Measurements from ENCODE around the gene SARDH. TPM values are rescaled to one million over a fixed set of nuclear protein-coding genes. Genes with fewer than 3 reads are reported as not detected.

SARDH gene
- total and polyA plus RNA-seq, 10 donors, result 1.0 to 4.5 (median 2.3) TPM

GRCh38 chr9:133735931-133736330, 2.2 kb downstream of the SARDH start:
- TF ChIP-seq POLR2AphosphoS5 (IDR thresholded peaks at IDR 0.05) (no peak), POLR2A (IDR thresholded peaks at IDR 0.05) (no peak), CTCF (IDR thresholded peaks at IDR 0.05 in 8 of 11, conservative IDR thresholded peaks at IDR 0.05 in 3 of 11) (no peak)
- WGBS, 5 donors, result 77 to 92% (median 81%) methylated on average over 8 of the region's 8 CpGs

GRCh38 chr9:133735415-133735775, 2.8 kb downstream of the SARDH start:
- Histone ChIP-seq H3K27ac (no peak overlapping the region), H3K36me3 (no peaks in the 10 kb centered on the region), H3K9me3 (no peaks in the 10 kb centered on the region), H3K4me3 (no peak overlapping the region), H3K4me1 (peaks cover 0 to 39% (median 25%) of the 10 kb centered on the region in 6 donors), H3K27me3 (replicated peaks in 1 of 7) (peaks cover 0 to 38% (median 0%) of the 10 kb centered on the region in 7 donors)
- intact Hi-C loops (cut with DNase I; ENCODE audit: low total_unique reads), result no loop called here
- no peak for TF ChIP-seq POLR2A (IDR thresholded peaks at IDR 0.05)
- no peak for TF ChIP-seq CTCF (IDR thresholded peaks at IDR 0.05 in 8 of 11, conservative IDR thresholded peaks at IDR 0.05 in 3 of 11)
- TF ChIP-seq POLR2AphosphoS5 (IDR thresholded peaks at IDR 0.05), result no peak
- DNase-seq, result no peak
- WGBS, 5 donors, result 65 to 73% (median 71%) methylated on average over 10 of the region's 10 CpGs

More at GRCh38 chr9:133735931-133736330, 2.2 kb downstream of the SARDH start:
- H3K27me3 ChIP-seq (replicated peaks in 1 of 7), result peaks cover 0 to 40% (median 0%) of the 10 kb centered on the region in 7 donors
- H3K4me1 ChIP-seq, result peaks cover 0 to 39% (median 25%) of the 10 kb centered on the region in 6 donors
- no peak overlapping the region for H3K27ac ChIP-seq
- H3K36me3 ChIP-seq, result no peaks in the 10 kb centered on the region
- H3K9me3 ChIP-seq, result no peaks in the 10 kb centered on the region
- no peak overlapping the region for H3K4me3 ChIP-seq
- intact Hi-C loops (cut with DNase I; ENCODE audit: low total_unique reads), result no loop called here
- no peak for DNase-seq

- 68 to 77% (median 72%) methylated on average over 16 to 23 of the region's 23 CpGs for WGBS, 5 donors
- TF ChIP-seq POLR2AphosphoS5 (IDR thresholded peaks at IDR 0.05) (peak in 1 of 3 donors; percentile 8), CTCF (IDR thresholded peaks at IDR 0.05 in 8 of 11, conservative IDR thresholded peaks at IDR 0.05 in 3 of 11) (no peak)
- H3K27ac ChIP-seq, result no peak overlapping the region
- H3K36me3 ChIP-seq, result no peaks in the 10 kb centered on the region
- intact Hi-C loops (cut with DNase I; ENCODE audit: low total_unique reads), result no loop called here
- H3K27me3 ChIP-seq (replicated peaks in 1 of 7), result peaks cover 0 to 42% (median 0%) of the 10 kb centered on the region in 7 donors
- DNase-seq, result peak; percentile 78
- H3K4me3 ChIP-seq, result no peak overlapping the region
- H3K9me3 ChIP-seq, result no peaks in the 10 kb centered on the region
- peaks cover 0 to 39% (median 25%) of the 10 kb centered on the region in 6 donors for H3K4me1 ChIP-seq
Observed at GRCh38 chr9:133734590-133735414, 3.4 kb downstream of the SARDH start.

- intact Hi-C loops (cut with DNase I; ENCODE audit: low total_unique reads), result no loop called here
- no peak overlapping the region for H3K27ac ChIP-seq
- 84 to 91% (median 87%) methylated on average over 17 to 21 of the region's 21 CpGs for WGBS, 5 donors
Observed at GRCh38 chr9:133733796-133734533, 4.2 kb downstream of the SARDH start.

More at GRCh38 chr9:133733796-133734533, 4.2 kb downstream of the SARDH start:
- TF ChIP-seq CTCF (IDR thresholded peaks at IDR 0.05 in 8 of 11, conservative IDR thresholded peaks at IDR 0.05 in 3 of 11), result no peak
- TF ChIP-seq POLR2AphosphoS5 (IDR thresholded peaks at IDR 0.05), result no peak
- TF ChIP-seq POLR2A (IDR thresholded peaks at IDR 0.05), result no peak
- DNase-seq, result peak; percentile 73
- H3K9me3 ChIP-seq, result no peaks in the 10 kb centered on the region
- H3K4me1 ChIP-seq, result peaks cover 0 to 39% (median 25%) of the 10 kb centered on the region in 6 donors
- H3K27me3 ChIP-seq (replicated peaks in 1 of 7), result peaks cover 0 to 47% (median 0%) of the 10 kb centered on the region in 7 donors
- no peak overlapping the region for H3K4me3 ChIP-seq
- H3K36me3 ChIP-seq, result no peaks in the 10 kb centered on the region

Measured in spleen (tissue), 11 donors.